Endothelial cell of umbilical vein (primary cell): ENCODE results near the gene FUZ.

Experiments
- CTCF ChIP-seq, 2 donors: IDR thresholded peaks; 1 replicate in 1 of 2; 2 replicates in 1 of 2; pipeline ENCODE4 v1.5.1; 2011; ENCODE audit warnings: low read length in 2 of 2, mild to moderate bottlenecking in 2 of 2, moderate library complexity in 2 of 2, control low read depth in 1 of 2, inconsistent platforms in 1 of 2, low read depth in 1 of 2; ENCODE audit not compliant: insufficient read depth in 1 of 2; ENCODE audit errors: extremely low read depth in 1 of 2
- JUN ChIP-seq: IDR thresholded peaks from 2 replicates; pipeline ENCODE4 v1.6.1; 2011; ENCODE audit warnings: borderline replicate concordance, low read depth; ENCODE audit not compliant: insufficient read length, insufficient read depth
- MYC ChIP-seq: IDR thresholded peaks from one replicate; pipeline ENCODE4 v1.6.1; 2011; ENCODE audit warnings: mild to moderate bottlenecking, low read depth, low read length
- POLR2AphosphoS5 ChIP-seq: IDR thresholded peaks from 2 replicates; pipeline ENCODE4 v1.6.1; 2012; ENCODE audit warnings: low read depth, mild to moderate bottlenecking, control low read depth, low read length, moderate library complexity; ENCODE audit not compliant: insufficient read depth

GRCh38 chr19:49799271-49799797, 13.8 kb downstream of the FUZ start:
- TF ChIP-seq JUN (no peak), CTCF (IDR thresholded peaks at IDR 0.05; ENCODE audit: extremely low read depth in 1 of 2, insufficient read depth in 1 of 2, low read depth in 1 of 2, low read length in 2 of 2) (no peak), MYC (no peak), POLR2AphosphoS5 (no peak)
